Astrocyte of the cerebellum (primary cell): Measurements from ENCODE around the gene GH2.
A peak's percentile ranks its signal among the peaks of the same experiment; 100 is the strongest.

Source experiments
- DNase-seq: peaks from one replicate; pipeline ENCODE4 v3.0.0-alpha.2; 2011; ENCODE audit warnings: low read depth
- H3K4me3 ChIP-seq: 2 replicates; pipeline ENCODE4 v1.5.1; 2011; ENCODE audit warnings: mild to moderate bottlenecking, low read depth, low read length, moderate library complexity
- in situ Hi-C: cut with HindIII; loops from 2 replicates; pipeline ENCODE4 v1.10.0; 2017; ENCODE audit warnings: low sequenced_read_pairs
- TF ChIP-seq, protein P1 (sequence below): IDR thresholded peaks from 2 replicates; pipeline ENCODE4 v1.5.1; 2012; ENCODE audit warnings: low read length, low read depth, moderate library complexity, mild to moderate bottlenecking; ENCODE audit errors: missing control alignments

Gene GH2

DNA sequence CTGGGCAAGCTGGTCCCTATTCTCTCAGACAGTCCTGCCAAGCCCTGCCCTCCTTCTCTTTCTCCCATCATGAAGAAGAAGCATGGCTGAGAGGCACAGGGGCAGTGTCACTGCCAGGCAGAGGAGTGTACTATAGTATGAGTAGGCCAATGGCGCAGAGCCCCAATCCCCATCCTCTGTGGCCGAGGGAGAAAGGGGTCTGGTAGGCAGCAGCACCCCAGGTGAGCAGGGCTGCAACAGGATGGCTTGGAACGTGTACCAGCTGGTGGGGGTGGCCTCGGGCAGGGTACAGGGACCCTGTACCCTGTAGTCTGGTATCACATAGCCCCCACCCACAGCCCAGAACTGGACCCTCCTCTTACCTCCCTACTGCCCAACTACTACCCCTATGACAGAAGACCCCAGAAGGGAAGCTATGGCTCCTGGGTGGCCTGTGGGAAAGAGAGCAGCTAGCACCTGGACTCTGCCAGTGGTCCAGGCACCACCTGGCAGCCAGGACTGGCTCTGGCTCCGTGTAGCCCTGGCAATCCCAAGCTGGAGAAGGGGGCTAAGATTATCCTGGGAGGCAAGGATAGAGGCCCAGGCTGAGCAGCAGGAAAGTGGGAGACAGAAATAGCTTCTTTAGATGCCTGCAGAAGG is 43.7 kb downstream of the GH2 start:
- no peak for DNase-seq
- no peak overlapping the region for H3K4me3 ChIP-seq
- TF ChIP-seq, protein P1, sequence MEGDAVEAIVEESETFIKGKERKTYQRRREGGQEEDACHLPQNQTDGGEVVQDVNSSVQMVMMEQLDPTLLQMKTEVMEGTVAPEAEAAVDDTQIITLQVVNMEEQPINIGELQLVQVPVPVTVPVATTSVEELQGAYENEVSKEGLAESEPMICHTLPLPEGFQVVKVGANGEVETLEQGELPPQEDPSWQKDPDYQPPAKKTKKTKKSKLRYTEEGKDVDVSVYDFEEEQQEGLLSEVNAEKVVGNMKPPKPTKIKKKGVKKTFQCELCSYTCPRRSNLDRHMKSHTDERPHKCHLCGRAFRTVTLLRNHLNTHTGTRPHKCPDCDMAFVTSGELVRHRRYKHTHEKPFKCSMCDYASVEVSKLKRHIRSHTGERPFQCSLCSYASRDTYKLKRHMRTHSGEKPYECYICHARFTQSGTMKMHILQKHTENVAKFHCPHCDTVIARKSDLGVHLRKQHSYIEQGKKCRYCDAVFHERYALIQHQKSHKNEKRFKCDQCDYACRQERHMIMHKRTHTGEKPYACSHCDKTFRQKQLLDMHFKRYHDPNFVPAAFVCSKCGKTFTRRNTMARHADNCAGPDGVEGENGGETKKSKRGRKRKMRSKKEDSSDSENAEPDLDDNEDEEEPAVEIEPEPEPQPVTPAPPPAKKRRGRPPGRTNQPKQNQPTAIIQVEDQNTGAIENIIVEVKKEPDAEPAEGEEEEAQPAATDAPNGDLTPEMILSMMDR: no peak
- in situ Hi-C loops: no loop called here

DNA sequence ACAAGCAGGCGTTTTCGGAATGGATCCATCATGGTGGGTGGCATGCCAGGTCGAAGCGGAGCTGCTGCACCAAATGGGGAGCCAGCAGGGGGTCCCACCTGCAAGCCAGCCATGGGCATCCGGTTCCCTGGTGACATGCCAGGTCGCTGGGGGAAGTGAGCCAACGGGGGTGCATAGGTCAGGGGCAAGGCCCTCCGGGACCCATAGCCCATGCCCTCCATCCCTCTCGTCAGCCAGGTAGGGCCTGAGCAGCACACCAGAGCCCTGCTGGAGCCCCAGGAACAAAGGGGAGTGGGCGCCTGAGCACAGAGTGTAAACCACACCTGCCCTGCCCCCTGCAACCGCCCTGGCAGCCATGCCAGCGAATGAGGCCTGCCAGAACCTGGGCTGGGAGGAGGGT is 44.3 kb downstream of the GH2 start:
- TF ChIP-seq, protein P1: no peak
- no peak for DNase-seq
- in situ Hi-C loops: no loop called here
- no peak overlapping the region for H3K4me3 ChIP-seq

DNA sequence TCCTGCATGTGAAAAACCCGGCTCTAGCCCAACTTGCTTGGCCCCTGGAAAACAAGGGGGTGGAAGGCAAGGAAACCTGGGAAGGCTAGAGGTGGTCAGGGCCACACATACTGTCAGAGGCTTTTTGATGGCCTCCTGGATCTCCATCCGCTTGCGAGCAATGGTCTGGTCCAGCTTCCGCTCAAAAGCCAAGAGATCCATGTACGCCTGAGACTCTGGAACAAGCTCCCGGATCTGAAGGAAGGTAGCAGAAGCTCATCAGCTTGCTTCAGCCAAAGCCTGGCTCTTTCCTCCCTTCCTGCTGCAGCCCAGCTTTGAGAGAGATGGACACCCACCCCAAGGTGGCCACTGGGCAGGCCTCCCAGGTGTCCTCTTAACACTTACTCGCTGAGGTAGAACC is 44.9 kb downstream of the GH2 start:
- TF ChIP-seq, protein P1: no peak
- no peak overlapping the region for H3K4me3 ChIP-seq
- in situ Hi-C loops: no loop called here
- no peak for DNase-seq

DNA sequence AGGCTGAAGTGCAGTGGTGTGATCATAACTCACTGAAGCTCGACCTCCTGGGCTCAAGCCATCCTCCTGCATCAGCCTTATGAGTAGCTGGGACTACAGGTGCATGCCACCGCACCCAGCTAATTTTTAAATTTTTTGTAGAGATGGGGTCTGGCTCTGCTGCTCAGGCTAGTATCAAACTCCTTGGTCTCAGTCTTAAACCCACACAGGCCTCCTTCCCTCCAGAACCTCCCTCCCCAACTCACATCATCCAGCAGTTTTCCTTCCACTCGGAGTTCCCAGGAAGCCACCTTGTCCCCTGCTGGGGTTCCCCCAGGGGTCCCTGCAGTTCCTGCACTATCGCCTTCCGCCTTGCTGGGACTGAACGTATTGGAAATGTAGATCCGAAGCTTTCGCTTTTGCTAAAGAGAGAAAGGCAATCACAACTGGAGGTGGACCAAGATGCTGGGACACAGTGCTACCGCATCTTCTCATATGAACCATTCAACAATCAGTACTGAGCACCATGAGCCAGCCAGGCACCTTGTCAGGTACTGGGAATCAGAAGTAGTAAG is 46.5 kb downstream of the GH2 start:
- no peak for DNase-seq
- H3K4me3 ChIP-seq: no peak overlapping the region
- in situ Hi-C loops: no loop called here
- TF ChIP-seq, protein P1: no peak

DNA sequence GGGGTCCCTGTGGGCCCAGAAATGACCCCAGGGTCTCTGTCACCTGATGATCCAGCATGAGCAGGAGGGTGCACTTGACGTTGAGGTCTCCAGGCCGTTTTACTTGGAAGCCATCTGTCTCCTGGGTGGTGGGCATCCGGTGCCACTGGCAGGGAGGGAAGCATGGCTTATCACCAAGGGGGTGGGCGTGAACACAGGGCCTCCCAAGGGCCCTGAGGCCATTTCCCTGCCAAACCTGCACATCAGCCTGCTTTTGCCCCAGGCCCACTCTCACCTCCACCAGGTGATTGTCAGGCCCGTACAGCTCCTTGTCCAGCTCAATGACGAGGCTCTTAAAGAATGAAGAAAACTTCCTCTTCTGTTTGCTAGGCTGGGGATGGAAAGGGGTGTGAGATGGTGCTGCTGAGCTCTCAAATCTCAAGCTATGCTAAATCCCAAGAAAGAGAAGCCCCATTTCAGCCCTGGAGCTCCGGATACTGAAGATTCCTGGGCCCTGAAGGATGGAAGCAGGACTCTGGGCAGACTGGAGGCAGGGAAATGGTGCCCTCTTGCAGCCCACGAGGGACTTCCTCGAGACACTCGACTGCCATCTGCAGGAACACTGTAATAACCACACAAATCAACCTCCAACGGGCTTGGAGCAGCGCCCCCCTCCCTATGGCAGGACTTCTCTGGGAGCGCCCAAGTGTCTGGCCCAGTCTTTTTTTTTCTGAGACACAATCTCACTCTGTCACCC is 47.1 kb downstream of the GH2 start:
- no peak for DNase-seq
- H3K4me3 ChIP-seq: no peak overlapping the region
- in situ Hi-C loops: no loop called here
- TF ChIP-seq, protein P1: peak; percentile 51

DNA sequence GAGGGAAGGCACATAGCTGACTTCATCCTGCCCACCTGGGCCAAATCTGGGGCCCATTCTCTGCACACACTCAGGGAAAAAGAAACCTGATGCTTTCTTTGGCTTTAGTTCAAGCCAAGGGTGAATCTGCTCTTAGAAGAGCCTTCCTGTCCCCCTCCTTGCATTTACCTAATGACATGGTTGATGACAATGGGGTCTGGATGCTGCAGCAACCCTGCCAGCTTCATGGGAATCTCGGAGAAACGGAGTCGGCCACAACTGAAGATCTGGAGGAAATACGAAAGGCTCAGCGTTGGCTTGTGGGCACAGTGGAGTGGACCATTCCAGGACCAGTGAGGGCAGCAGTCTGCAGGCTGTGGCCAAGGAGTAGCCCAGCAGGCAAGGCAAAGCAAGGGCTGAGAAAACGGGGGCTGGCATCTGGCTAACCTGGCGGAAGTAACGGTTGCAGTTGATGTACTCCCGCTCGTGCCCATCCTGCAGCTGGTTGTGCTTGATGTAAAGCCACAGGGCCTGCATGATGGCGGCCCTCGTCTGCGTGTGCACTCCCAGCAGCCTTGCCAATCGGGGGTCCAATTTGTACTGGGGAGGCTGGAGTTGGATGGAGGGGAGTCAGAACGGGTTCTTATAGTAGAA is 47.9 kb downstream of the GH2 start:
- in situ Hi-C loops: no loop called here
- no peak overlapping the region for H3K4me3 ChIP-seq
- no peak for DNase-seq
- TF ChIP-seq, protein P1: no peak
